ENCODE results near the gene CXCL9. TPM values are rescaled to one million over a fixed set of nuclear protein-coding genes. Genes with fewer than 3 reads are reported as not detected.
"Not testable (repeated sequence)": the region's sequence is repeated elsewhere in the genome, so short reads cannot be mapped to it uniquely, and the experiment has no call there.

CXCL9 gene
- total RNA-seq, 1 donor from 2014 or later = not detected

DNA sequence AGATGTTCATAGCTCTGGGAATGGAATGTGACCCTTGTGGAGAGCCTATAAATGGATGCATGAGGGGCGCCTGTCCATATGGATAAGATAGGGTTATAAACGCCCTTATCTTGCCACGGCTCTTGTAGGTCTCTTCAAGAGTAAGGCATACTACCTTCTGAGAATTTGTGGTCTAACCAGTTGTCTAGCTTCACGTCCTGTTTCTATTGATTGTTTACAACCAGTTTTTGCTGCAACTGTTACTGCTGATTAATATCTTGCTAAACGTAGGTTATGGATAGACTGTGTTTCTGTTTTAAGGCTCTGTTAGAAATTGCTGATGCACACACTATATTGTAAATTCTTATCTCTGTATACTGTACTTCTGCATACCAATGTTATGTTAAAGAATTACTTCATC lies 52.5 kb downstream of the CXCL9 start:
- not testable (repeated sequence) for DNase-seq

DNA sequence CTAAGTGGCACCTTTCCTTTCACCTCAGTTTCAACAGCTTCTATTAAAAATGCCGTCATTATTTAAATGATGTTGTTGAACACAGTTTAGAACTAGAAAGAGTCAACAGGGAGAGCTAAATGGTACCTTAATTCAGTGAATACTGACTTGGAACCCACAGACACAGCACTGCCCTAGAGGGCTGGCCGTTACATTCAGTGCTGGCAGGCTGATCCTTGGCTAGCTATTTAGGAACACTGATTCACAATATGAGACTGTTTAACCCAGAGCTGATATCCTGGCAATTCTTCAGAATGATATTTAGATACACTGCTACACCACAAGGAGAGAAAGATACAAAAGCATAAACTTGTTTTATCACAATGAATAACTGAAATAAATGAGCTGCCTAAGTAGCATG lies 53.8 kb downstream of the CXCL9 start:
- DNase-seq = no peak

Other genes starting within 250 kb of the CXCL9 start
- gene PPEF2, start 105.1 kb downstream of the CXCL9 start, total RNA-seq = 0.10 TPM
- gene NAAA, start 66.5 kb downstream of the CXCL9 start, total RNA-seq = 33.4 TPM
- 27.9 TPM for gene SDAD1, start 16.6 kb downstream of the CXCL9 start, total RNA-seq
- gene CXCL10, start 16.0 kb upstream of the CXCL9 start, total RNA-seq = not detected
- gene CXCL11, start 28.6 kb upstream of the CXCL9 start, total RNA-seq = not detected
- 28.1 TPM for gene ART3, start 67.2 kb upstream of the CXCL9 start, total RNA-seq
- gene NUP54, start 140.9 kb upstream of the CXCL9 start, total RNA-seq = 58.5 TPM
- gene SCARB2, start 206.3 kb upstream of the CXCL9 start, total RNA-seq = 181 TPM
- 3.0 TPM for gene FAM47E, start 244.2 kb upstream of the CXCL9 start, total RNA-seq